Activated CD4-positive, CD25-positive, alpha-beta regulatory T cell treated with anti-CD3 and anti-CD28 coated beads, Interleukin-2, amount 50 U/mL, for 16 hours (primary cell): ENCODE measurements around the gene CXCL10.

Experiments
- DNase-seq: peaks from one replicate; pipeline ENCODE4 v3.0.0-alpha.2; 2020; ENCODE audit warnings: low read depth, low spot score

CXCL10 gene

DNA sequence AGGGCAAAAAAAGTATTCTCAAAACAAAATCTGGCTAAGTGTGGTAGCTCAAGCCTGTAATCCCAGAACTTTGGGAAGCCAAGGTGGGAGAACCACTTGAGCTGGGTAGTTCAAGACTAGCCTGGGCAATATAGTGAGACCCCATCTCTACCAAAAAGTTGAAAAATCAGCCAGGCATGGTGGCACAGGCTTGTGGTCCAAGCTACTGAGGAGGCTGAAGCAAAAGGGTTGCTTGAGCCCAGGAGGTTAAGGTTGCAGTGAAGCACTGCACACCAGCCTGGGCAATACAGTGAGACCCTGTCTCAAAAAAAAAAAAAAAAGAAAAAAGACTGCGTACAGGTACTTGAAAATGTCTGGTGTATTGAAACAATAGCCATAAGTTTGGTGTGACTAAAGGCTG, 30.8 kb downstream of the CXCL10 start:
- no peak for DNase-seq

GRCh38 chr4:75989846-75990528, 33.3 kb downstream of the CXCL10 start:
- no peak for DNase-seq

GRCh38 chr4:75985116-75985515, 38.2 kb downstream of the CXCL10 start:
- no peak for DNase-seq

- no peak for DNase-seq
Observed at GRCh38 chr4:75980576-75980975, 42.7 kb downstream of the CXCL10 start.

DNA sequence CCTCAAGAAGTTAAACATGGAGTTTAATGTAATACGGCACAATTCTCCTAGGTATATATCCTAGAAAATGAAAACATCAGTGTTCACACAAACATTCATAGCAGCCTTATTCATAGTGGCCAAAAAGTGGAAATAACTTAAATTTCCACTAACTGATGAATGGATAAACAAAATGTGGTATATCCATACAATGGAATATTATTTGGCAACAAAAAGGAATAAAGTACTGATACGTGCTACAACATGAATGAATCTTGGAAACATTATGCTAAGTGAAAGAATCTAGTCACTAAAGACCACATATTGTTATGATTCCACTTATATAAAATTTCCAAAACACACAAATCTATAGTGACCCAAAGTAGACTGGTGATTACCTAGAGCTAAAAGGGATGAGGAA, 47.1 kb downstream of the CXCL10 start:
- no peak for DNase-seq

GRCh38 chr4:75973766-75974165, 49.5 kb downstream of the CXCL10 start:
- no peak for DNase-seq
